ENCODE measurements around the gene PCSK4.

GRCh38 chr19:1473085-1473851, 16.9 kb downstream of the PCSK4 start:
- TF ChIP-seq SP1 (IDR thresholded peaks at IDR 0.05) (no peak), ELF4 (IDR thresholded peaks at IDR 0.05) (no peak), TARDBP (IDR thresholded peaks at IDR 0.05) (no peak), FOXM1 (IDR thresholded peaks at IDR 0.05; ENCODE audit: borderline replicate concordance) (no peak), FOXA1 (IDR thresholded peaks at IDR 0.05) (no peak), FOXK2 (IDR thresholded peaks at IDR 0.05) (no peak), BHLHE40 (IDR thresholded peaks at IDR 0.05; ENCODE audit: borderline replicate concordance) (no peak), PKNOX1 (IDR thresholded peaks at IDR 0.05) (no peak), NFRKB (IDR thresholded peaks at IDR 0.05) (no peak), L3MBTL2 (conservative IDR thresholded peaks at IDR 0.05) (no peak), ARNT (IDR thresholded peaks at IDR 0.05) (no peak)
